ENCODE data around the gene MRM1.

The MRM1 gene

DNA sequence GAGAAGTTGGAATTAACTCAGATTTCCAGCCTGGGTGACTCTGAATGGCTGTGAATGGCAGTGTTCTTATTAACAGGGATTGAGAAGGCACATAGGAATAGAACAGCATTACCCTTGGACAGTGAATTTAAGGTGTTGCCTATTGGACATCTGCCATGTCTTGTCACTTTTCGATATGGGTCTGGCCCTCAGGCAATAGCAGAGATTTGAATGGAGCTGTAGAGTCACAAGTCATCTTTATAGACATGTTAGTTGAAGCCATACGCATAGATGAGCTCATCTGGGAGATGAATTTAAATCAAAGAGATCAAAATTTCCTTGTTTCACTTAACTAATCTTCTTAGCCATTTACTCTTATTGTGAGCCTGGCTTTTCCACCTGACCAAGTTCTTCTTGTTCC is 24.6 kb upstream of the MRM1 start:
- Histone ChIP-seq H3K9me3 (ENCODE audit: insufficient read depth, low read length) (no peaks in the 10 kb centered on the region), H4K20me1 (ENCODE audit: insufficient read depth, low read length) (peaks cover 3% of the 10 kb centered on the region; the same call in 1 of the 2 replicates), H3K4me3 (ENCODE audit: low read length) (no peak overlapping the region), H3K9ac (ENCODE audit: low read length) (no peak overlapping the region), H3K4me1 (ENCODE audit: low read length) (no peaks in the 10 kb centered on the region), H3K79me2 (ENCODE audit: low read length) (peaks cover 29% of the 10 kb centered on the region), H2AFZ (ENCODE audit: low read depth, low read length) (no peak overlapping the region), H3K36me3 (replicated peaks; ENCODE audit: low read depth, low read length) (peaks cover 31% of the 10 kb centered on the region), H3K27ac (ENCODE audit: low read length) (no peak overlapping the region), H3K4me2 (ENCODE audit: low read length) (no peak overlapping the region), H3K27me3 (ENCODE audit: low read depth, low read length) (no peaks in the 10 kb centered on the region)
- TF ChIP-seq CTCF (IDR thresholded peaks at IDR 0.05; ENCODE audit: low read depth, low read length), result no peak
- no peak for TF ChIP-seq EZH2phosphoT487 (IDR thresholded peaks at IDR 0.05; ENCODE audit: low read depth)

GRCh38 chr17:36578671-36579070 is 22.7 kb upstream of the MRM1 start:
- Histone ChIP-seq H3K9ac (ENCODE audit: low read length) (no peak overlapping the region), H3K27ac (ENCODE audit: low read length) (no peak overlapping the region), H3K9me3 (ENCODE audit: insufficient read depth, low read length) (no peaks in the 10 kb centered on the region), H2AFZ (ENCODE audit: low read depth, low read length) (no peak overlapping the region), H3K4me2 (ENCODE audit: low read length) (no peak overlapping the region), H4K20me1 (ENCODE audit: insufficient read depth, low read length) (peaks cover 3% of the 10 kb centered on the region; the same call in 1 of the 2 replicates), H3K4me1 (ENCODE audit: low read length) (no peaks in the 10 kb centered on the region), H3K4me3 (ENCODE audit: low read length) (no peak overlapping the region), H3K27me3 (ENCODE audit: low read depth, low read length) (no peaks in the 10 kb centered on the region), H3K36me3 (replicated peaks; ENCODE audit: low read depth, low read length) (peaks cover 27% of the 10 kb centered on the region), H3K79me2 (ENCODE audit: low read length) (peaks cover 16% of the 10 kb centered on the region)
- no peak for TF ChIP-seq CTCF (IDR thresholded peaks at IDR 0.05; ENCODE audit: low read depth, low read length)
- TF ChIP-seq EZH2phosphoT487 (IDR thresholded peaks at IDR 0.05; ENCODE audit: low read depth), result no peak

- Histone ChIP-seq H3K79me2 (ENCODE audit: low read length) (no peaks in the 10 kb centered on the region), H3K9me3 (ENCODE audit: insufficient read depth, low read length) (no peaks in the 10 kb centered on the region), H3K4me3 (ENCODE audit: low read length) (no peak overlapping the region), H3K4me2 (ENCODE audit: low read length) (no peak overlapping the region), H3K36me3 (replicated peaks; ENCODE audit: low read depth, low read length) (peaks cover 27% of the 10 kb centered on the region), H3K27ac (ENCODE audit: low read length) (no peak overlapping the region), H3K4me1 (ENCODE audit: low read length) (no peaks in the 10 kb centered on the region), H3K9ac (ENCODE audit: low read length) (no peak overlapping the region), H2AFZ (ENCODE audit: low read depth, low read length) (no peak overlapping the region), H4K20me1 (ENCODE audit: insufficient read depth, low read length) (no peaks in the 10 kb centered on the region), H3K27me3 (ENCODE audit: low read depth, low read length) (no peaks in the 10 kb centered on the region)
- TF ChIP-seq EZH2phosphoT487 (IDR thresholded peaks at IDR 0.05; ENCODE audit: low read depth), result no peak
- TF ChIP-seq CTCF (IDR thresholded peaks at IDR 0.05; ENCODE audit: low read depth, low read length), result no peak
These were observed 17.6 kb upstream of the MRM1 start for GRCh38 chr17:36583787-36584186.

- no peak overlapping the region for H3K4me3 ChIP-seq (ENCODE audit: low read length)
- TF ChIP-seq EZH2phosphoT487 (IDR thresholded peaks at IDR 0.05; ENCODE audit: low read depth) (no peak), CTCF (IDR thresholded peaks at IDR 0.05; ENCODE audit: low read depth, low read length) (no peak)
- H2AFZ ChIP-seq (ENCODE audit: low read depth, low read length), result no peak overlapping the region
- H4K20me1 ChIP-seq (ENCODE audit: insufficient read depth, low read length), result no peaks in the 10 kb centered on the region
- peaks cover 3% of the 10 kb centered on the region; the same call in 1 of the 2 replicates for H3K4me1 ChIP-seq (ENCODE audit: low read length)
- H3K9ac ChIP-seq (ENCODE audit: low read length), result no peak overlapping the region
- peaks cover 29% of the 10 kb centered on the region for H3K36me3 ChIP-seq (replicated peaks; ENCODE audit: low read depth, low read length)
- no peak overlapping the region for H3K4me2 ChIP-seq (ENCODE audit: low read length)
- H3K27ac ChIP-seq (ENCODE audit: low read length), result no peak overlapping the region
- H3K27me3 ChIP-seq (ENCODE audit: low read depth, low read length), result no peaks in the 10 kb centered on the region
- H3K9me3 ChIP-seq (ENCODE audit: insufficient read depth, low read length), result no peaks in the 10 kb centered on the region
- no peaks in the 10 kb centered on the region for H3K79me2 ChIP-seq (ENCODE audit: low read length)
These were observed 15.2 kb upstream of the MRM1 start for GRCh38 chr17:36586138-36586537.

Measured in OCI-LY3 (cell line).